ENCODE measurements around the gene FOXN3.

- TF ChIP-seq CTCF (IDR thresholded peaks at IDR 0.05; ENCODE audit: low read depth, low read length) (no peak), EZH2phosphoT487 (IDR thresholded peaks at IDR 0.05; ENCODE audit: low read depth) (no peak)
Measured at GRCh38 chr14:89397569-89398230, 19.3 kb downstream of the FOXN3 start.

Measured in OCI-LY3 (cell line).